ENCODE measurements around the gene RGS14. TPM values are rescaled to one million over a fixed set of nuclear protein-coding genes. Genes with fewer than 3 reads are reported as not detected.

RGS14 gene
- total RNA-seq (2014; rRNA removed; shearing (Covaris generic)): 1.6 TPM in 1 of 2 replicates, not detected in the other

GRCh38 chr5:177357459-177358351 lies at the start of gene RGS14:
Gene RGS14, plus strand, starts transcription at chr5:177357924. Its CDS starts 101 bp downstream, at chr5:177358025.
- H3K27ac ChIP-seq: no peak within 1 kb of the TSS
- H3K4me1 ChIP-seq (replicated peaks): peaks cover 9% of the 10 kb centered on the region
- 0 out of 2 replicates have a peak, but pooled peaks cover 3% of the 10 kb centered on the region for H3K27me3 ChIP-seq (replicated peaks)
- peak within 1 kb of the TSS; percentile 13; the same call in 1 of the 2 replicates for H3K4me3 ChIP-seq
- DNase-seq (ENCODE audit: low read depth in 1 of 2, low spot score in 2 of 2): no peak
- H3K36me3 ChIP-seq: no peaks in the 10 kb centered on the region
- H3K9me3 ChIP-seq (replicated peaks): no peaks in the 10 kb centered on the region

DNA sequence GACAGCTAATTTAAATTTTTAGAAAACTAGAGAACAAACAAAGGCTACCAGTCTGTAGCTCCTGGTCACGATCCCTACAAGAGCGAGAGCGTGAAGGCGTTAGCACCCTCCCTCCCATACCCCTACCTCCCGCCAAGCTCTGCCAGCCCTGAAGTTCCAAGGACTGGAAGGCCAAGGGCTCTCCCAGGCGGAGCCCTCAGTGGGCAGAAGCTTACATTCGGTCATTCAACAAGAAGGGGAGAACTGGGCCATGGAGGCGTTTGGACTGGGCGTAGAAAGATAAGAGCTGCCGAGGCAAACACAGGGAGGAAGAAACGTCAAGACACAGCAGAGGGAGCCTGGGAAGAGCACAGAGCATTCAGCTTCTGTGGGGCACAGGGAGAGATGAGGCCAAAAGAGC lies 49.0 kb upstream of the RGS14 start:
- Histone ChIP-seq H3K9me3 (replicated peaks) (no peaks in the 10 kb centered on the region), H3K27me3 (replicated peaks) (no peaks in the 10 kb centered on the region), H3K36me3 (peaks cover 76% of the 10 kb centered on the region), H3K4me1 (replicated peaks) (peaks cover 46% of the 10 kb centered on the region), H3K4me3 (no peak overlapping the region), H3K27ac (no peak overlapping the region)
- DNase-seq (ENCODE audit: low read depth in 1 of 2, low spot score in 2 of 2): no peak

- H3K9me3 ChIP-seq (replicated peaks): no peaks in the 10 kb centered on the region
- DNase-seq (ENCODE audit: low read depth in 1 of 2, low spot score in 2 of 2): peak; percentile 74 to 83
- H3K27ac ChIP-seq: no peak overlapping the region
Observed at GRCh38 chr5:177309351-177310191, 48.2 kb upstream of the RGS14 start.

GRCh38 chr5:177310332-177310731 lies 47.4 kb upstream of the RGS14 start:
- Histone ChIP-seq H3K36me3 (peaks cover 60% of the 10 kb centered on the region), H3K4me3 (peak overlapping the region; percentile 71), H3K9me3 (replicated peaks) (no peaks in the 10 kb centered on the region), H3K4me1 (replicated peaks) (peaks cover 37% of the 10 kb centered on the region), H3K27ac (no peak overlapping the region), H3K27me3 (replicated peaks) (no peaks in the 10 kb centered on the region)
- peak in 1 of 2 experiments; percentile 49 for DNase-seq (ENCODE audit: low read depth in 1 of 2, low spot score in 2 of 2)

More at GRCh38 chr5:177309351-177310191, 48.2 kb upstream of the RGS14 start:
- peaks cover 43% of the 10 kb centered on the region for H3K4me1 ChIP-seq (replicated peaks)
- no peaks in the 10 kb centered on the region for H3K27me3 ChIP-seq (replicated peaks)
- H3K36me3 ChIP-seq: peaks cover 67% of the 10 kb centered on the region
- H3K4me3 ChIP-seq: peak overlapping the region; percentile 71; the same call in 1 of the 2 replicates

DNA sequence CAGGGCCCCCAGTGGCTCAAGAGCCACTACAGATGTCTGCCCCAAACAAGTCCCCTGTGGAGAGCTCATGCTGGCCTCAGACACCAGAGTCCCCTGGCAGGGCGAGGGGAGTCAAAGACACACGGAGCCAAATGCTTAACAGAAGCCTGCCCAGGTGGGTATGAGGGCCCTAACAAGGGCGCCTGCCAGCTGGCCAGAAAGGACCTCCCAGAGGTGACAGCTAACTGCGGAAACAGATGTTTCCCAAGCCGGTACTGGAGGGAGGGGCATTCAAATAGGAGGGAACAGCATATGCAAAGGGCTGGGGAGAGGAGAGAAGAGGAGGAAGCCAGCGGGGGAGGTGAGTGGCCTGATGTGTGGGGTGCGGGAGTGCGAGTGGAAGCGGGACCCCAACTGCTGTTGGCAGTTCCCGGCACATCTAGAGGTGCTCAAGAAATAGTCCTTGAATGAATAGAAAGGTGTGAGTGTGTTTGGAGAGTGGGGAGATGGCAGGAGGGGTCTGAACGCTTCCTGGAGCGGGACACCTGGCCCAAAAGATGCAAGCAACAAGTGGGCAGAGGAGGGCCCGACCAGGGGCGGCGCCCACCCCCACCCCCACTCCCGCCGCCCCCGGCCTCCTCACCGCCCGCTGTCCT lies 46.9 kb upstream of the RGS14 start:
- peaks cover 54% of the 10 kb centered on the region for H3K36me3 ChIP-seq
- no peak overlapping the region for H3K27ac ChIP-seq
- H3K27me3 ChIP-seq (replicated peaks): no peaks in the 10 kb centered on the region
- no peaks in the 10 kb centered on the region for H3K9me3 ChIP-seq (replicated peaks)
- peak; percentile 51 to 58 for DNase-seq (ENCODE audit: low read depth in 1 of 2, low spot score in 2 of 2)
- peak overlapping the region; percentile 71 for H3K4me3 ChIP-seq
- H3K4me1 ChIP-seq (replicated peaks): peaks cover 32% of the 10 kb centered on the region

GRCh38 chr5:177311392-177311722 lies 46.4 kb upstream of the RGS14 start:
- Histone ChIP-seq H3K9me3 (replicated peaks) (no peaks in the 10 kb centered on the region), H3K36me3 (peaks cover 49% of the 10 kb centered on the region), H3K27ac (peak overlapping the region; percentile 86), H3K4me1 (replicated peaks) (peaks cover 32% of the 10 kb centered on the region), H3K4me3 (peak overlapping the region; percentile 71), H3K27me3 (replicated peaks) (no peaks in the 10 kb centered on the region)
- DNase-seq (ENCODE audit: low read depth in 1 of 2, low spot score in 2 of 2): peak; percentile 60 to 79

- peak within 1 kb of the TSS; percentile 86 for H3K27ac ChIP-seq
- peaks cover 32% of the 10 kb centered on the region for H3K4me1 ChIP-seq (replicated peaks)
- H3K9me3 ChIP-seq (replicated peaks): no peaks in the 10 kb centered on the region
- DNase-seq (ENCODE audit: low read depth in 1 of 2, low spot score in 2 of 2): peak; percentile 100
- H3K27me3 ChIP-seq (replicated peaks): no peaks in the 10 kb centered on the region
- peak within 1 kb of the TSS; percentile 71 for H3K4me3 ChIP-seq
- peaks cover 46% of the 10 kb centered on the region for H3K36me3 ChIP-seq
Observed at GRCh38 chr5:177311723-177312648, 45.7 kb upstream of the RGS14 start, which contains the start of gene MXD3. Gene MXD3, minus strand, starts transcription at chr5:177311898. Its CDS starts 68 bp downstream, at chr5:177311830.

GRCh38 chr5:177312649-177313181 lies 45.0 kb upstream of the RGS14 start:
- peaks cover 43% of the 10 kb centered on the region for H3K36me3 ChIP-seq
- no peaks in the 10 kb centered on the region for H3K27me3 ChIP-seq (replicated peaks)
- peaks cover 32% of the 10 kb centered on the region for H3K4me1 ChIP-seq (replicated peaks)
- DNase-seq (ENCODE audit: low read depth in 1 of 2, low spot score in 2 of 2): peak in 1 of 2 experiments; percentile 73
- peak overlapping the region; percentile 71 for H3K4me3 ChIP-seq
- peak overlapping the region; percentile 86 for H3K27ac ChIP-seq
- H3K9me3 ChIP-seq (replicated peaks): no peaks in the 10 kb centered on the region

DNA sequence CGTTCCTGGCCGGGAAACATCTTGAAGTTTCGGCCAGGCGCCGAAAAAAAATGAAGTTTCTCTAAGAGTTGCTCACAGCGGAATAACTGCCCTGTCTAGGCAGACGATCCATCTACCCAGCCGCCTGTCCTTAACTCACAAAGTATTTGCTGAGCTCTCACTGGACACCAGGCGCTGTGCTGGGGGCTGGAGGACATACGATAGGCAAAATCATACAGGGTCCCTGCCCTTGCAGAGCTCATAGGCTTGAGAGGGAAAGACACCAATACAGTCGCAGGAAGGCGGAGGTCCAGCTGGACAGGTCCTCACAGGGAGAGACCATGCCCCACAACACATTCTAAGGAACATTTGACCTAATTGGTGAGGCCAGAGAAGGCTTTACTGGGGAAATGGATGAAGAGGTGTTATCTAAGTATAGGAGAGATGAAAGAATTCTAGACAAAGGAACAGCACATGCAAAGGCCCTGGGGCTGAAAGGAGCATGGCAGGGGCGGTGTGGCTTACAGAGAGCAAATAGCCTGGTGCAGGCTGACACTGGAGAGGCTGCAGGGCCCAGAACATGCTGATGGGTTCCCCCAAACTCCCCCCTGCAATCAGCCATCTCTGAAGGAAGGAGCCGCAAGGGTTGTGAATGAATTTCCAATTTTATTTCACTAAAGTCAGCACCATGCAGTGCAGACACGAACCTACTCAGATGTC lies 44.0 kb upstream of the RGS14 start:
- H3K27ac ChIP-seq: no peak overlapping the region
- DNase-seq (ENCODE audit: low read depth in 1 of 2, low spot score in 2 of 2): no peak
- H3K9me3 ChIP-seq (replicated peaks): no peaks in the 10 kb centered on the region
- no peaks in the 10 kb centered on the region for H3K27me3 ChIP-seq (replicated peaks)
- H3K36me3 ChIP-seq: peaks cover 33% of the 10 kb centered on the region
- H3K4me3 ChIP-seq: no peak overlapping the region
- peaks cover 32% of the 10 kb centered on the region for H3K4me1 ChIP-seq (replicated peaks)

GRCh38 chr5:177314376-177315342 lies 43.1 kb upstream of the RGS14 start:
- peaks cover 27% of the 10 kb centered on the region for H3K4me1 ChIP-seq (replicated peaks)
- peaks cover 3% of the 10 kb centered on the region; the same call in 1 of the 2 replicates for H3K9me3 ChIP-seq (replicated peaks)
- no peak for DNase-seq (ENCODE audit: low read depth in 1 of 2, low spot score in 2 of 2)

DNA sequence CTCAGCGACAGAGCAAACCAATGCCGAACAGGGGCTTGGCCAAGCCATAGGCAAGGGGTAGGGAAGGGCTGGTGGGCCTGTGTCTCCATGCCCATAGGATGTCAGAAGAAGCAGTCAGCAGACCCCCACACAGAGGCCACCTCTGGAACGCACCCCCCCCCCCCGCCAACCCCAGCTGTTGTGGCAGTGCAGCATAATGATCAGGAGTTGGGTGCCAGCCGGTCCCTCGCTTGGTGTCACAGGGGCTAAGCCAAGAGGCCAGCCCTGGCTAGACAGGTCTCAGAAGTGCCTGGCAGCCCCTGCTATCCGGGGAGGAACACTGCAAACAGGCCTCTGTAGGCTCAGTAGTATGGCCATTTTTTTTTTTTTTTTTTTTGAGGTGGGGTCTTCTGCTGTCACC lies 42.3 kb upstream of the RGS14 start:
- peaks cover 19% of the 10 kb centered on the region for H3K36me3 ChIP-seq
- H3K27ac ChIP-seq: no peak overlapping the region
- H3K27me3 ChIP-seq (replicated peaks): no peaks in the 10 kb centered on the region
- peaks cover 20% of the 10 kb centered on the region for H3K4me1 ChIP-seq (replicated peaks)
- no peak overlapping the region for H3K4me3 ChIP-seq
- peaks cover 3% of the 10 kb centered on the region; the same call in 1 of the 2 replicates for H3K9me3 ChIP-seq (replicated peaks)
- no peak for DNase-seq (ENCODE audit: low read depth in 1 of 2, low spot score in 2 of 2)

More at GRCh38 chr5:177314376-177315342, 43.1 kb upstream of the RGS14 start:
- Histone ChIP-seq H3K27ac (no peak overlapping the region), H3K36me3 (peaks cover 23% of the 10 kb centered on the region), H3K4me3 (no peak overlapping the region), H3K27me3 (replicated peaks) (no peaks in the 10 kb centered on the region)
